HCT116 (cell line): Measurements from ENCODE around the gene MYH3. TPM values are rescaled to one million over a fixed set of nuclear protein-coding genes. Genes with fewer than 3 reads are reported as not detected.

Source experiments
- ATAC-seq: fragments of 200-7000 bp; cut with Tn5 transposase; 2 replicates; pipeline ENCODE4 v1.9.1; 2020; ENCODE audit warnings: mild to moderate bottlenecking, moderate library complexity
- BruUV-seq: library from RNA; stranded (reverse); fragments of 400-500 nt; replicated peaks from 2 replicates; lab custom pipeline; 2021; lab: Mats Ljungman, UMichigan
- CTCF ChIA-PET: fragments of 300-600 bp; sonication (Branson Sonifier 250); formaldehyde crosslinking; loops from one replicate; lab custom pipeline; 2021; ENCODE audit warnings: antibody characterized with exemption; lab: Charles Lee
- POLR2A ChIA-PET: fragments of 300-600, 350-600 bp; sonication (Branson Sonifier 250); formaldehyde crosslinking; loops from one replicate; lab custom pipeline; 2021; ENCODE audit warnings: antibody characterized with exemption; lab: Charles Lee
- RAD21 ChIA-PET, 2 experiments: fragments of 300-600 bp; sonication (Branson Sonifier 250); formaldehyde crosslinking; loops; one replicate each; lab custom pipeline; 2023; ENCODE audit warnings: low total read pairs in 2 of 2; ENCODE audit not compliant: uncharacterized antibody in 2 of 2, unreplicated experiment in 2 of 2, low non-redundant PET in 1 of 2; lab: Charles Lee
- DNase-seq: peaks from one replicate; pipeline ENCODE4 v3.0.0-alpha.2; 2010; ENCODE audit warnings: low read depth, low spot score
- H2AFZ ChIP-seq: fragments of 200-600 bp; shearing (Covaris generic), sonication (generic); 2 replicates; pipeline ENCODE4 v1.6.1; 2017; ENCODE audit warnings: low read depth, mixed run types, mixed read lengths, antibody characterized with exemption, low read length; ENCODE audit not compliant: poor library complexity, severe bottlenecking
- H3K27ac ChIP-seq: 2 replicates; pipeline ENCODE4 v1.5.1; 2012; ENCODE audit warnings: low read depth, low read length
- H3K27me3 ChIP-seq: fragments of 200-600 bp; sonication (generic); 2 replicates; pipeline ENCODE4 v1.6.1; 2016; ENCODE audit warnings: mixed run types, low read length, mixed read lengths; ENCODE audit not compliant: insufficient read depth
- H3K36me3 ChIP-seq, 2 experiments: fragments of 200-500 bp in 1 of 2; fragments of 200-600 bp in 1 of 2; sonication (Bioruptor generic) in 1 of 2; sonication (generic) in 1 of 2; 2 replicates each; pipeline versions ENCODE4 v1.5.1 to v1.6.1; 2014 to 2016; ENCODE audit warnings: low read length in 2 of 2, inconsistent platforms in 1 of 2, mixed read lengths in 1 of 2, mixed run types in 1 of 2; ENCODE audit not compliant: insufficient read depth in 2 of 2, control insufficient read depth in 1 of 2
- H3K4me1 ChIP-seq, 2 experiments: fragments of 200-600 bp in 1 of 2; sonication (generic) in 1 of 2; 2 replicates each; pipeline versions ENCODE4 v1.5.1 to v1.6.1; 2012 to 2017; ENCODE audit warnings: low read length in 2 of 2, inconsistent platforms in 1 of 2, mild to moderate bottlenecking in 1 of 2, mixed read lengths in 1 of 2, mixed run types in 1 of 2, moderate library complexity in 1 of 2; ENCODE audit not compliant: insufficient read depth in 2 of 2, control insufficient read depth in 1 of 2
- H3K4me2 ChIP-seq: fragments of 200-600 bp; sonication (generic); 2 replicates; pipeline ENCODE4 v1.6.1; 2017; ENCODE audit warnings: mixed run types, low read length, mixed read lengths
- H3K4me3 ChIP-seq, 2 experiments: fragments of 200-600 bp in 1 of 2; sonication (generic) in 1 of 2; replicated peaks in 1 of 2; 2 replicates each; pipeline ENCODE4 v1.5.1; 2011 to 2016; ENCODE audit warnings: low read length in 2 of 2, control low read depth in 1 of 2, low read depth in 1 of 2, mild to moderate bottlenecking in 1 of 2, mixed read lengths in 1 of 2, mixed run types in 1 of 2
- H3K79me2 ChIP-seq: fragments of 200-600 bp; sonication (generic); 2 replicates; pipeline ENCODE4 v1.6.1; 2017; ENCODE audit warnings: mild to moderate bottlenecking, mixed run types, low read length, moderate library complexity, mixed read lengths; ENCODE audit not compliant: insufficient read depth
- H3K9ac ChIP-seq: fragments of 200-600 bp; sonication (generic); 2 replicates; pipeline ENCODE4 v1.6.1; 2016; ENCODE audit warnings: low read length, mixed read lengths
- H3K9me2 ChIP-seq: fragments of 200-600 bp; sonication (generic), shearing (Covaris generic); 2 replicates; pipeline ENCODE4 v1.6.1; 2017; ENCODE audit warnings: mixed run types, mild to moderate bottlenecking, moderate library complexity; ENCODE audit not compliant: insufficient read depth
- H3K9me3 ChIP-seq, 2 experiments: fragments of 200-500 bp in 1 of 2; fragments of 200-600 bp in 1 of 2; sonication (Bioruptor generic) in 1 of 2; sonication (generic) in 1 of 2; 2 replicates each; pipeline ENCODE4 v1.6.1; 2014 to 2017; ENCODE audit warnings: low read length in 2 of 2, mixed read lengths in 2 of 2, inconsistent platforms in 1 of 2, low read depth in 1 of 2, mild to moderate bottlenecking in 1 of 2, mixed run types in 1 of 2, moderate library complexity in 1 of 2; ENCODE audit not compliant: control insufficient read depth in 1 of 2, insufficient read depth in 1 of 2
- H4K20me1 ChIP-seq: fragments of 200-600 bp; sonication (generic), shearing (Covaris generic); 2 replicates; pipeline ENCODE4 v1.6.1; 2017; ENCODE audit warnings: mixed run types, mild to moderate bottlenecking, moderate library complexity; ENCODE audit not compliant: insufficient read depth
- ATF3 ChIP-seq: IDR thresholded peaks from 2 replicates; pipeline ENCODE4 v1.6.1; 2012
- CBX3 ChIP-seq: IDR thresholded peaks from 2 replicates; pipeline ENCODE4 v1.6.1; 2012; ENCODE audit warnings: low read depth
- CEBPB ChIP-seq: IDR thresholded peaks from 2 replicates; pipeline ENCODE4 v1.6.1; 2012; ENCODE audit warnings: low read depth
- ELF1 ChIP-seq: IDR thresholded peaks from 2 replicates; pipeline ENCODE4 v1.6.1; 2012; ENCODE audit warnings: low read depth, borderline replicate concordance
- EZH2phosphoT487 ChIP-seq: fragments of 200-600 bp; IDR thresholded peaks from 2 replicates; pipeline ENCODE4 v1.6.1; 2018; ENCODE audit warnings: antibody characterized with exemption, borderline replicate concordance
- JUND ChIP-seq: IDR thresholded peaks from 2 replicates; pipeline ENCODE4 v1.6.1; 2012
- MAX ChIP-seq: IDR thresholded peaks from 2 replicates; pipeline ENCODE4 v1.6.1; 2012
- POLR2A ChIP-seq: IDR thresholded peaks from 2 replicates; pipeline ENCODE4 v1.7.0; 2011; ENCODE audit warnings: borderline replicate concordance; ENCODE audit not compliant: insufficient read depth, insufficient read length; ENCODE audit errors: extremely low read depth
- POLR2AphosphoS5 ChIP-seq: IDR thresholded peaks from 2 replicates; pipeline ENCODE4 v1.6.1; 2011; ENCODE audit warnings: mild to moderate bottlenecking, low read depth, low read length, moderate library complexity
- RAD21 ChIP-seq: IDR thresholded peaks from 2 replicates; pipeline ENCODE4 v1.6.1; 2012; ENCODE audit warnings: low read depth, mild to moderate bottlenecking
- REST ChIP-seq: IDR thresholded peaks from 2 replicates; pipeline ENCODE4 v1.6.1; 2012; ENCODE audit warnings: low read depth
- SIN3A ChIP-seq: IDR thresholded peaks from 2 replicates; pipeline ENCODE4 v1.6.1; 2012; ENCODE audit warnings: low read depth
- TCF7L2 ChIP-seq: IDR thresholded peaks from 2 replicates; pipeline ENCODE4 v1.7.0; 2011; ENCODE audit warnings: borderline replicate concordance, inconsistent platforms; ENCODE audit not compliant: insufficient read depth, insufficient read length; ENCODE audit errors: extremely low read depth
- ZFX ChIP-seq: fragments of 450-650 bp; IDR thresholded peaks from 2 replicates; pipeline ENCODE4 v1.6.1; 2017
- intact Hi-C: fragments of 100-400 bp; cut with micrococcal nuclease; formaldehyde crosslinking; loops from 2 replicates; pipeline ENCODE4 v1.10.0; 2022
- total RNA-seq: library from RNA; stranded (reverse); gene quantifications from one replicate; pipeline ENCODE4 v1.2.1, GENCODE V29; 2021; ENCODE audit not compliant: unreplicated experiment

Gene MYH3
- total RNA-seq, 1 experiment from 2014 or later, result 1.6 TPM

- BruUV-seq, result no TSS peak
- RAD21 ChIA-PET, result no interaction called here
- Histone ChIP-seq H3K9ac (no peak overlapping the region), H3K4me1 (peaks cover 0 to 5% of the 10 kb centered on the region in 2 experiments; a peak in 1 of 4 replicates), H3K27ac (no peak overlapping the region), H3K4me2 (no peak overlapping the region), H2AFZ (no peak overlapping the region), H3K79me2 (no peaks in the 10 kb centered on the region), H3K9me3 (no peaks in the 10 kb centered on the region), H4K20me1 (no peaks in the 10 kb centered on the region), H3K36me3 (no peaks in the 10 kb centered on the region), H3K27me3 (no peaks in the 10 kb centered on the region), H3K9me2 (no peaks in the 10 kb centered on the region), H3K4me3 (no peak overlapping the region)
- intact Hi-C loops, result no loop called here
- CTCF ChIA-PET, result interaction anchor here (1.5 to 9.3 kb wide), 2 partner anchors 283 to 314 kb away, joined by 3 to 131 read pairs; no protein-coding TSS in a partner anchor
- TF ChIP-seq REST, result no peak
- no peak for TF ChIP-seq ZFX
- TF ChIP-seq POLR2AphosphoS5, result no peak
- TF ChIP-seq JUND, result no peak
- no peak for TF ChIP-seq ELF1
- TF ChIP-seq RAD21, result no peak
- no peak for TF ChIP-seq POLR2A
- no peak for ATAC-seq
- POLR2A ChIA-PET, result no interaction called here
- no peak for DNase-seq
Observed at GRCh38 chr17:10610884-10611283, 46.2 kb downstream of the MYH3 start.

GRCh38 chr17:10608244-10608643 is 48.9 kb downstream of the MYH3 start:
- Histone ChIP-seq H3K79me2 (no peaks in the 10 kb centered on the region), H3K4me1 (no peaks in the 10 kb centered on the region), H3K9me2 (no peaks in the 10 kb centered on the region), H3K9me3 (no peaks in the 10 kb centered on the region), H3K4me2 (no peak overlapping the region), H3K9ac (no peak overlapping the region), H2AFZ (no peak overlapping the region), H3K27me3 (0 out of 2 replicates have a peak, but pooled peaks cover 9% of the 10 kb centered on the region), H3K36me3 (no peaks in the 10 kb centered on the region), H3K27ac (no peak overlapping the region), H3K4me3 (no peak overlapping the region), H4K20me1 (no peaks in the 10 kb centered on the region)
- intact Hi-C loops, result no loop called here
- POLR2A ChIA-PET, result no interaction called here
- RAD21 ChIA-PET, result no interaction called here
- no peak for DNase-seq
- no peak for ATAC-seq
- BruUV-seq, result no TSS peak
- CTCF ChIA-PET, result interaction anchor here (0.9 to 1.2 kb wide), 3 partner anchors 9 to 283 kb away, joined by 3 to 7 read pairs (median 3); no protein-coding TSS in a partner anchor
- TF ChIP-seq EZH2phosphoT487 (no peak), RAD21 (no peak), CEBPB (no peak), MAX (no peak), TCF7L2 (no peak), CBX3 (no peak), SIN3A (no peak), ELF1 (no peak), REST (no peak), ZFX (no peak), ATF3 (no peak), JUND (no peak)
